ENCODE data around the gene NPIPA7.
"Not testable (repeated sequence)": the region's sequence is repeated elsewhere in the genome, so short reads cannot be mapped to it uniquely, and the experiment has no call there.

Gene NPIPA7

GRCh38 chr16:16404283-16404682 is 25.3 kb downstream of the NPIPA7 start:
- H3K4me3 Mint-ChIP-seq, H3K27me3 Mint-ChIP-seq, H3K4me1 Mint-ChIP-seq, H3K9me3 Mint-ChIP-seq, H3K36me3 Mint-ChIP-seq, H3K27ac Mint-ChIP-seq: not testable (repeated sequence)

DNA sequence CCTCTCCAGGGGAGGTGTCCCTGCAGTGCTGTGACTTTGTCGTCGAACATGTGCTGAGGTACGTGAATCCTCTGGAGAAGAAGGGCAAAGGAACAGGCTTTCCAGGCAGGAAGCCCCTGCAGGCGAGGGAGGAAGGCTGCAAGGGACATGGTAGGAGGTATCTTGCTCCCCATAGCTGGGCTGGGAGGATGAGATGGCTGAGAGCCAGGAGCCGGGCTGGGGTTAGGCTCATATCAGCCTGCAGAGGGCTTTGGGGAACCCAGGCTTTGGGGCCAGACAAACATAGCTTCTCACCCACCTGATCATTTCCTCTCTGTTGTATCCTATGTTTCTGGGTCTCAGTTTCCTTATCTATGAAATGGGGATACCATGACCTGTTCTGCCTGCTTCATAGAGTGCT is 26.5 kb downstream of the NPIPA7 start:
- H3K27me3 Mint-ChIP-seq, H3K27ac Mint-ChIP-seq, H3K4me3 Mint-ChIP-seq, H3K9me3 Mint-ChIP-seq, H3K4me1 Mint-ChIP-seq, H3K36me3 Mint-ChIP-seq: not testable (repeated sequence)

- not testable (repeated sequence) for H3K4me3 Mint-ChIP-seq, H3K27ac Mint-ChIP-seq, H3K4me1 Mint-ChIP-seq, H3K9me3 Mint-ChIP-seq, H3K36me3 Mint-ChIP-seq, H3K27me3 Mint-ChIP-seq
Measured at GRCh38 chr16:16408430-16408829, 29.5 kb downstream of the NPIPA7 start.

DNA sequence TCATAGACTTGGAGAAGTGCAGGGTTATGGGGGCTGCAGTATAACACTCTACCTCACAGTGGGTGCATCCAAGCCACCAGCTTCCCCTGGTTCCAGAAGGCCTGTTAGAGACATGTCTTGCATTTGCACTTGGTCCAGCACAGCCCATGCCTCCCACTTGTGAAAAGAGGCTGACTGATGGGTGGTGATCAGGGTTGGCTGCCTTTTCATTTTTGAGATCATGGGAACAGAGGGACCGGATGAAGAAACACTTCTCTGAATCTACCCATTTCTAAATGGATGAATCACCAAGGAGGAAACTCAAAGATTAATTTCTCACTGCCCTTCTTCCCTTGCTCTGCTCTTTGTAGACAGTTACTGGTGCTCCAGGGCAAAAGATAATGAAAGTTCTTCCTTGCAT is 34.8 kb downstream of the NPIPA7 start:
- not testable (repeated sequence) for H3K9me3 Mint-ChIP-seq, H3K36me3 Mint-ChIP-seq, H3K4me3 Mint-ChIP-seq, H3K27me3 Mint-ChIP-seq, H3K4me1 Mint-ChIP-seq, H3K27ac Mint-ChIP-seq

DNA sequence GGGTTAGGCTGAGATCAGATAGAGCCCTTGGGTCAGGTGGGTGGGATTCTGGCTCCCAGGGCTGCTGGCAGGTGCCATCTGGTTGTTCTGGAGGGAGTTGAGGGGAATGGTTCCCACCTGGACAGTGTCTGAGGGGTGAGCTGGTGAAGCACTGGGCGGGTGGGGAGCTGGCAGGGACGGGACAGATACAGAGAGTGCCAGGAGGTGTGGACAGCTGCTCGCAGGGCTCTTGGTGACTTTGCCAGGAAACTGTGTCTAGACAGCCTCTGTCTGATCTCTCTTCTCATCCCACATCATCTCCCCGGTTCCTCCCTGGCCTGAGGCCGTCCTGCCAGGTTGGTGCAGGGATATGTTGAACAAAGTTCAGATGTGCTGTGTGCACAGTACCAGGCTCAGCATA is 38.1 kb downstream of the NPIPA7 start:
- H3K27ac Mint-ChIP-seq, H3K4me3 Mint-ChIP-seq, H3K36me3 Mint-ChIP-seq, H3K9me3 Mint-ChIP-seq, H3K27me3 Mint-ChIP-seq, H3K4me1 Mint-ChIP-seq: not testable (repeated sequence)

GRCh38 chr16:16417914-16418544 is 39.1 kb downstream of the NPIPA7 start:
- not testable (repeated sequence) for H3K36me3 Mint-ChIP-seq, H3K4me1 Mint-ChIP-seq, H3K27ac Mint-ChIP-seq, H3K9me3 Mint-ChIP-seq, H3K27me3 Mint-ChIP-seq, H3K4me3 Mint-ChIP-seq

GRCh38 chr16:16420515-16420914 is 41.6 kb downstream of the NPIPA7 start:
- H3K27ac Mint-ChIP-seq, H3K9me3 Mint-ChIP-seq, H3K4me1 Mint-ChIP-seq: not testable (repeated sequence)

DNA sequence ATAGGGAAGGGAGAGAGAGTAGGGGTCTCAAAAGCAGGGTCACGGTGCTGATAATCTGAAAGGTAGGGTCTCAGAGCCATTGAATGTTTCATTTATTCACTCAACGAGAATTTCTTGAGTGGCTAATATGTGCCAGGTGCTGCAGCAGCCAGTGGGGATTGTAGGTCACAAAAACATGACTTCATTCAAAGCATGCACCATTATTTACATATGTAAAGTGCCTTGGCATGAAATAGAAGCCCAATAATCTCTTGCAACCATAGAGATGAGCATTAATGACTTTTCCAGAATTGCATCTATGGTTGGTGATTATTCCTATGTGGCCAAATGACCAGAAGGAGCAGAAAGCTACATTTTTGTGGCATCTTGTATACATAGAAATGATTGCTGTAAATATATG is 46.2 kb downstream of the NPIPA7 start:
- H3K27ac Mint-ChIP-seq, H3K27me3 Mint-ChIP-seq, H3K4me1 Mint-ChIP-seq, H3K4me3 Mint-ChIP-seq, H3K9me3 Mint-ChIP-seq, H3K36me3 Mint-ChIP-seq: not testable (repeated sequence)

More at GRCh38 chr16:16420515-16420914, 41.6 kb downstream of the NPIPA7 start:
- H3K4me3 Mint-ChIP-seq, H3K27me3 Mint-ChIP-seq, H3K36me3 Mint-ChIP-seq: not testable (repeated sequence)

DNA sequence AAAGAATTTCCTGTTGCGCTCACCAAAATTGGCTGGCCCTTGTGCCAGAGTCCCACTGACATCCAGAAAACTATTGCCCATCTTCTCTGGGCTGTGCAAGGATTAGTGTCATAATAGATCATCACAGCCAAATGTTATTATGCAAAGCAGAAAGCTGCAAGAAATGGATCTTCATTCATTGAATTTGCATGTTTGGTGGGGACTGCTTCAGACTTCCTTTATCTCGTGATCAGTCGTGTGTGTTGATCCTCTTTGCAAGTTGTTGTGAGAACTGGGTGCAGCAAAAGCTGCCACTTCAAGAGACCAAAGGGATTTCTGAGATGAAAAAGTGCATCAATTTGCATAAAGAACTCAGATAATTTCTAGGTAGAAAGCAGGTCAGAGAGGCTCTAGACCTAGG is 52.2 kb downstream of the NPIPA7 start:
- H3K27ac Mint-ChIP-seq, H3K36me3 Mint-ChIP-seq, H3K9me3 Mint-ChIP-seq, H3K27me3 Mint-ChIP-seq, H3K4me3 Mint-ChIP-seq, H3K4me1 Mint-ChIP-seq: not testable (repeated sequence)

GRCh38 chr16:16434711-16435110 is 55.8 kb downstream of the NPIPA7 start:
- H3K4me1 Mint-ChIP-seq, H3K4me3 Mint-ChIP-seq, H3K9me3 Mint-ChIP-seq, H3K27ac Mint-ChIP-seq, H3K36me3 Mint-ChIP-seq, H3K27me3 Mint-ChIP-seq: not testable (repeated sequence)

DNA sequence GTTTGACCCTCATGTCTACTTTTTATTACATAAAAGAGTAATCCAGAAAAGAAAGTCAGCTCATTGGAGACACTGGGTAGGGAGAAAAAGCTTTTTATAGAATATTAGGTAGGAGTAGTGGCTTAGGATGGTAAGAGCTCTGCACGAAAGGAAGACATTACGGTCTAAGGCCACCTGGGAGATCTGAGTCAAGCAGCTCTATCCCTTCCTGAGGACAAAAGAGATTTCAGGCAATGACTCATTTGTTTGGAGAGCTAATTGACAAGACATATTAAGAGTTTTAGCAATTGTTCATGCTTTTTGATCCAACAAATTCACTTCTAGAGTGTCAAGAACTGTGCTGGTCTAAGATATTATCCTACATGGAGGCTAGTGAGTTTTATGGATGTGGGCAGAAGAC is 62.5 kb downstream of the NPIPA7 start:
- H3K27ac Mint-ChIP-seq, H3K9me3 Mint-ChIP-seq, H3K4me1 Mint-ChIP-seq, H3K36me3 Mint-ChIP-seq, H3K27me3 Mint-ChIP-seq, H3K4me3 Mint-ChIP-seq: not testable (repeated sequence)

Measured in activated naive CD4-positive, alpha-beta T cell treated with anti-CD3 and anti-CD28 coated beads, Interleukin-2, amount 50 U/mL, for 24 hours (primary cell).